ENCODE results near the gene SCYGR3.

Gene SCYGR3

GRCh38 chr2:227614740-227615139 lies at the start of gene SCYGR3:
SCYGR3 (minus strand) TSS chr2:227614840; CDS start chr2:227614840, 0 bp downstream.
- no peak for DNase-seq

GRCh38 chr2:227661827-227662226 lies 47.2 kb upstream of the SCYGR3 start:
- no peak for DNase-seq

GRCh38 chr2:227661025-227661649 lies 46.5 kb upstream of the SCYGR3 start:
- no peak for DNase-seq

GRCh38 chr2:227657199-227657845 lies 42.7 kb upstream of the SCYGR3 start:
- no peak for DNase-seq

GRCh38 chr2:227655454-227655853 lies 40.8 kb upstream of the SCYGR3 start:
- no peak for DNase-seq

GRCh38 chr2:227654426-227654825 lies 39.8 kb upstream of the SCYGR3 start:
- DNase-seq = no peak

GRCh38 chr2:227653419-227653818 lies 38.8 kb upstream of the SCYGR3 start:
- DNase-seq = no peak

GRCh38 chr2:227643990-227644551 lies 29.4 kb upstream of the SCYGR3 start:
- DNase-seq = no peak

- DNase-seq = no peak
Measured at GRCh38 chr2:227642656-227643055, 28.0 kb upstream of the SCYGR3 start.

GRCh38 chr2:227634201-227634600 lies 19.6 kb upstream of the SCYGR3 start:
- DNase-seq = no peak

GRCh38 chr2:227632827-227633226 lies 18.2 kb upstream of the SCYGR3 start:
- no peak for DNase-seq

GRCh38 chr2:227630322-227630721 lies 15.7 kb upstream of the SCYGR3 start:
- DNase-seq = no peak

- no peak for DNase-seq
Measured at GRCh38 chr2:227629435-227629834, 14.8 kb upstream of the SCYGR3 start.

GRCh38 chr2:227627769-227628168 lies 13.1 kb upstream of the SCYGR3 start:
- no peak for DNase-seq

- DNase-seq = no peak
Measured at GRCh38 chr2:227626580-227627151, 12.0 kb upstream of the SCYGR3 start.

GRCh38 chr2:227625420-227625819 lies 10.8 kb upstream of the SCYGR3 start:
- DNase-seq = no peak

GRCh38 chr2:227623226-227623625 lies 8.6 kb upstream of the SCYGR3 start:
- DNase-seq = no peak

GRCh38 chr2:227617316-227618230 lies 2.9 kb upstream of the SCYGR3 start, which contains the start of gene SCYGR4:
SCYGR4 (plus strand) TSS chr2:227617498; CDS start chr2:227617498, 0 bp downstream.
- no peak for DNase-seq

- no peak for DNase-seq
Measured at GRCh38 chr2:227616631-227617030, 2.0 kb upstream of the SCYGR3 start.

GRCh38 chr2:227615906-227616305 lies 1.3 kb upstream of the SCYGR3 start:
- no peak for DNase-seq

GRCh38 chr2:227615181-227615580 lies 541 bp upstream of the SCYGR3 start:
- no peak for DNase-seq

- no peak for DNase-seq
Measured at GRCh38 chr2:227614246-227614645, 394 bp downstream of the SCYGR3 start.

GRCh38 chr2:227613272-227613660 lies 1.4 kb downstream of the SCYGR3 start:
- no peak for DNase-seq
